ENCODE results near the gene KLK11. TPM values are rescaled to one million over a fixed set of nuclear protein-coding genes. Genes with fewer than 3 reads are reported as not detected.

KLK11 gene
- total RNA-seq, 4 donors from 2014 or later, result not detected

DNA sequence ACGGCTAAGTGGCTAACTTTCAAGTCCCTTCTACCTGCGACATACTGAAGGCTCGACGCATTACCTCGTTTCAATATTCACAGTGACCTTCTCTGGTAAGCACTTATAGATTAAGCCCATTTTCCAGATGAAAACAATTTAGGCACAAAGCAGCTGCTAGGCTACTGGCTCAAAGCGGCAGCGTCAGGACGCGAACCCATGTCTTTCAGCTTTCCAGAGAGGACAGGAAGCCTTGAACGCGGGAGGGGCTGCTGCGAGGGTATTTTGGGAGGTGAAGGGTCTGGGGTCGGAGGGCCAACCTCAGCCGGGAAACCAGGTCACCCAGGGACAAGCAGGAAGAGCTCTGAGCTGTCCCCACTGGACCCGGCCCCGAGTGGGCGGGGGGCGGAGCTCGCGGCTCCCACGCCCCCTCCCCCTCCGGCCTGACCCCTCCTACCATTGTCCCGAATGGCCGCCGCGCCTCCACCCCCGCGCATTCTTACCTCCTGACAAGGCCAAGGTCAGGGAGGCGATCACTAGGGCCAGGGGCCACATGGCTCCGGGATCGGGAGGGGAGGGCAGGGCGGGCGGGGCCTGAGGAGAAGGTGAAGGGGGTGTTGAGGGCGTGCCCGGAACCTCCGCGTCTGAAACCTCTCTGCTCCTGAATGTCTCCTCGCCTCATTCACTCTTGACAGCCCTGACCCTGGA, 38.3 kb upstream of the KLK11 start, which contains the start of gene KLK13:
KLK13 (minus strand) TSS at position 559 of the 687 bp plus-strand sequence; CDS start at position 534, 25 bp downstream.
- TF ChIP-seq CTCF (IDR thresholded peaks at IDR 0.05; ENCODE audit: low read depth), result no peak

- no peak for TF ChIP-seq CTCF (IDR thresholded peaks at IDR 0.05; ENCODE audit: low read depth)
Measured at GRCh38 chr19:51063664-51064063, 37.2 kb upstream of the KLK11 start.

DNA sequence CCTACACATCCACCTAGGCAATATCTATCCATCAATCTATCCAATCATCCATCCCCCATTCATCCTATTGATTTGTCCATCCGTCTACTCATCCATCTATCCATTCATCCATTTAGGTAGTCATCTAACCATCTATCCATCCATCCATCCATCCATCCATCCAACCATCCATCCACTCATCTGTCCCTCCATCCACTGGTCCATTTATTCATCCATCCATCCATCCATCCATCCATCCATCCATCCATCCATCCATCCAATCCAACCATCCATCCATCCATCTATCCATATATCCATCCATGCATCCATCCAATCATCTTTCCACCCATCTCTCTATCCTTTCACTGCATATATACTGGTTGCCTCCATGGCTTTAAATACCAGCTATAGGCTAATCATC, 34.6 kb upstream of the KLK11 start:
- TF ChIP-seq CTCF (IDR thresholded peaks at IDR 0.05; ENCODE audit: low read depth), result no peak

DNA sequence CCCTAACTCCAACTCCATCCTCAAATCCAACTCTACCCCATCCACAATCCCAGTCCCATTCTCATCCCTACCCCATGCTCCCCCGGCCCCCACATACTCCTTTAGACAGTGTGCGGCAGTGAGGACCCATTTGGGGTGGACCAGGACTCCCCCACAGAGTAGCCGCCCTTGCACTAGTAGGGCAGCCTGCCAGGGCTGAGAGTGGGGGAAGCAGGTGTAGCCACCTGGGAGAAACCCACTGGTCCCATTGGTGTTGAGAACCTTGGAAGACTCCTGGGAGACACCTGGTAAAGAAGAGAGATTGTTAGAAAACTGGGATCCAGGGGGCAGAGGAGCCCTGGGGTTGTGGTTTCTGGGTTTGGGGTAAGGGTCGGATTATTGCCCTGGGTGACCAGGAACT, 33.9 kb upstream of the KLK11 start:
- no peak for TF ChIP-seq CTCF (IDR thresholded peaks at IDR 0.05; ENCODE audit: low read depth)

GRCh38 chr19:51059715-51060114, 33.3 kb upstream of the KLK11 start:
- no peak for TF ChIP-seq CTCF (IDR thresholded peaks at IDR 0.05; ENCODE audit: low read depth)

GRCh38 chr19:51055866-51056265, 29.4 kb upstream of the KLK11 start:
- TF ChIP-seq CTCF (IDR thresholded peaks at IDR 0.05; ENCODE audit: low read depth), result no peak

- no peak for TF ChIP-seq CTCF (IDR thresholded peaks at IDR 0.05; ENCODE audit: low read depth)
Measured at GRCh38 chr19:51047031-51047335, 20.6 kb upstream of the KLK11 start.

Data from subcutaneous adipose tissue (tissue), 4 donors.